DMS 273 treated with DMSO at 0.1 percent for 48 hours (cell line): ENCODE measurements around the gene MTLN.
"Not testable (repeated sequence)": the region's sequence is repeated elsewhere in the genome, so short reads cannot be mapped to it uniquely, and the experiment has no call there.

Experiments used
- DNase-seq: peaks from one replicate; lab custom pipeline; 2025; lab: John Stamatoyannopoulos, UW

MTLN gene

GRCh38 chr2:110211938-110212858 lies at the start of gene MTLN:
Gene MTLN, minus strand, starts transcription at chr2:110212547. Its CDS starts 22 bp downstream, at chr2:110212525.
- DNase-seq: peak; percentile 55

GRCh38 chr2:110261910-110262309 lies 49.6 kb upstream of the MTLN start:
- not testable (repeated sequence) for DNase-seq

- not testable (repeated sequence) for DNase-seq
These were observed 35.9 kb upstream of the MTLN start for GRCh38 chr2:110248081-110248795.

GRCh38 chr2:110245488-110246435 lies 33.4 kb upstream of the MTLN start:
- DNase-seq: not testable (repeated sequence)

GRCh38 chr2:110243283-110243682 lies 30.9 kb upstream of the MTLN start:
- DNase-seq: not testable (repeated sequence)

- DNase-seq: not testable (repeated sequence)
These were observed 22.2 kb upstream of the MTLN start for GRCh38 chr2:110234514-110234913.

- not testable (repeated sequence) for DNase-seq
These were observed 17.5 kb upstream of the MTLN start for GRCh38 chr2:110229886-110230285.

- not testable (repeated sequence) for DNase-seq
These were observed 10.3 kb upstream of the MTLN start for GRCh38 chr2:110222626-110223025.

- no peak for DNase-seq
These were observed 9.6 kb upstream of the MTLN start for GRCh38 chr2:110221938-110222337.

- no peak for DNase-seq
These were observed 7.8 kb upstream of the MTLN start for GRCh38 chr2:110220190-110220564.

GRCh38 chr2:110219496-110220189 lies 7.3 kb upstream of the MTLN start:
- DNase-seq: no peak

GRCh38 chr2:110218889-110219288 lies 6.5 kb upstream of the MTLN start:
- DNase-seq: not testable (repeated sequence)

GRCh38 chr2:110216803-110217202 lies 4.5 kb upstream of the MTLN start:
- no peak for DNase-seq

- no peak for DNase-seq
These were observed 3.9 kb upstream of the MTLN start for GRCh38 chr2:110216199-110216598.

- DNase-seq: no peak
These were observed 3.3 kb upstream of the MTLN start for GRCh38 chr2:110215566-110216158.

GRCh38 chr2:110215091-110215490 lies 2.7 kb upstream of the MTLN start:
- no peak for DNase-seq

GRCh38 chr2:110213522-110213921 lies 1.2 kb upstream of the MTLN start:
- not testable (repeated sequence) for DNase-seq

GRCh38 chr2:110205660-110206455 lies 6.5 kb downstream of the MTLN start:
- DNase-seq: no peak

GRCh38 chr2:110204408-110205385 lies 7.7 kb downstream of the MTLN start, which contains the start of gene NPHP1:
Gene NPHP1, minus strand, starts transcription at chr2:110205013. Its CDS starts 45 bp downstream, at chr2:110204968.
- peak; percentile 30 for DNase-seq
